HCT116 (cell line): Measurements from ENCODE around the gene DIPK1A. TPM values are rescaled to one million over a fixed set of nuclear protein-coding genes. Genes with fewer than 3 reads are reported as not detected.

Experiments used
- ATAC-seq: fragments of 200-7000 bp; cut with Tn5 transposase; 2 replicates; pipeline ENCODE4 v1.9.1; 2020; ENCODE audit warnings: mild to moderate bottlenecking, moderate library complexity
- BruUV-seq: library from RNA; stranded (reverse); fragments of 400-500 nt; replicated peaks from 2 replicates; lab custom pipeline; 2021; lab: Mats Ljungman, UMichigan
- CTCF ChIA-PET: fragments of 300-600 bp; sonication (Branson Sonifier 250); formaldehyde crosslinking; loops from one replicate; lab custom pipeline; 2021; ENCODE audit warnings: antibody characterized with exemption; lab: Charles Lee
- POLR2A ChIA-PET: fragments of 300-600, 350-600 bp; sonication (Branson Sonifier 250); formaldehyde crosslinking; loops from one replicate; lab custom pipeline; 2021; ENCODE audit warnings: antibody characterized with exemption; lab: Charles Lee
- RAD21 ChIA-PET, 2 experiments: fragments of 300-600 bp; sonication (Branson Sonifier 250); formaldehyde crosslinking; loops; one replicate each; lab custom pipeline; 2023; ENCODE audit warnings: low total read pairs in 2 of 2; ENCODE audit not compliant: uncharacterized antibody in 2 of 2, unreplicated experiment in 2 of 2, low non-redundant PET in 1 of 2; lab: Charles Lee
- DNase-seq: peaks from one replicate; pipeline ENCODE4 v3.0.0-alpha.2; 2010; ENCODE audit warnings: low read depth, low spot score
- H2AFZ ChIP-seq: fragments of 200-600 bp; shearing (Covaris generic), sonication (generic); 2 replicates; pipeline ENCODE4 v1.6.1; 2017; ENCODE audit warnings: low read depth, mixed run types, mixed read lengths, antibody characterized with exemption, low read length; ENCODE audit not compliant: poor library complexity, severe bottlenecking
- H3K27ac ChIP-seq: 2 replicates; pipeline ENCODE4 v1.5.1; 2012; ENCODE audit warnings: low read depth, low read length
- H3K27me3 ChIP-seq: fragments of 200-600 bp; sonication (generic); 2 replicates; pipeline ENCODE4 v1.6.1; 2016; ENCODE audit warnings: mixed run types, low read length, mixed read lengths; ENCODE audit not compliant: insufficient read depth
- H3K36me3 ChIP-seq, 2 experiments: fragments of 200-500 bp in 1 of 2; fragments of 200-600 bp in 1 of 2; sonication (Bioruptor generic) in 1 of 2; sonication (generic) in 1 of 2; 2 replicates each; pipeline versions ENCODE4 v1.5.1 to v1.6.1; 2014 to 2016; ENCODE audit warnings: low read length in 2 of 2, inconsistent platforms in 1 of 2, mixed read lengths in 1 of 2, mixed run types in 1 of 2; ENCODE audit not compliant: insufficient read depth in 2 of 2, control insufficient read depth in 1 of 2
- H3K4me1 ChIP-seq, 2 experiments: fragments of 200-600 bp in 1 of 2; sonication (generic) in 1 of 2; 2 replicates each; pipeline versions ENCODE4 v1.5.1 to v1.6.1; 2012 to 2017; ENCODE audit warnings: low read length in 2 of 2, inconsistent platforms in 1 of 2, mild to moderate bottlenecking in 1 of 2, mixed read lengths in 1 of 2, mixed run types in 1 of 2, moderate library complexity in 1 of 2; ENCODE audit not compliant: insufficient read depth in 2 of 2, control insufficient read depth in 1 of 2
- H3K4me2 ChIP-seq: fragments of 200-600 bp; sonication (generic); 2 replicates; pipeline ENCODE4 v1.6.1; 2017; ENCODE audit warnings: mixed run types, low read length, mixed read lengths
- H3K4me3 ChIP-seq, 2 experiments: fragments of 200-600 bp in 1 of 2; sonication (generic) in 1 of 2; replicated peaks in 1 of 2; 2 replicates each; pipeline ENCODE4 v1.5.1; 2011 to 2016; ENCODE audit warnings: low read length in 2 of 2, control low read depth in 1 of 2, low read depth in 1 of 2, mild to moderate bottlenecking in 1 of 2, mixed read lengths in 1 of 2, mixed run types in 1 of 2
- H3K79me2 ChIP-seq: fragments of 200-600 bp; sonication (generic); 2 replicates; pipeline ENCODE4 v1.6.1; 2017; ENCODE audit warnings: mild to moderate bottlenecking, mixed run types, low read length, moderate library complexity, mixed read lengths; ENCODE audit not compliant: insufficient read depth
- H3K9ac ChIP-seq: fragments of 200-600 bp; sonication (generic); 2 replicates; pipeline ENCODE4 v1.6.1; 2016; ENCODE audit warnings: low read length, mixed read lengths
- H3K9me2 ChIP-seq: fragments of 200-600 bp; sonication (generic), shearing (Covaris generic); 2 replicates; pipeline ENCODE4 v1.6.1; 2017; ENCODE audit warnings: mixed run types, mild to moderate bottlenecking, moderate library complexity; ENCODE audit not compliant: insufficient read depth
- H3K9me3 ChIP-seq, 2 experiments: fragments of 200-500 bp in 1 of 2; fragments of 200-600 bp in 1 of 2; sonication (Bioruptor generic) in 1 of 2; sonication (generic) in 1 of 2; 2 replicates each; pipeline ENCODE4 v1.6.1; 2014 to 2017; ENCODE audit warnings: low read length in 2 of 2, mixed read lengths in 2 of 2, inconsistent platforms in 1 of 2, low read depth in 1 of 2, mild to moderate bottlenecking in 1 of 2, mixed run types in 1 of 2, moderate library complexity in 1 of 2; ENCODE audit not compliant: control insufficient read depth in 1 of 2, insufficient read depth in 1 of 2
- H4K20me1 ChIP-seq: fragments of 200-600 bp; sonication (generic), shearing (Covaris generic); 2 replicates; pipeline ENCODE4 v1.6.1; 2017; ENCODE audit warnings: mixed run types, mild to moderate bottlenecking, moderate library complexity; ENCODE audit not compliant: insufficient read depth
- CBX3 ChIP-seq: IDR thresholded peaks from 2 replicates; pipeline ENCODE4 v1.6.1; 2012; ENCODE audit warnings: low read depth
- CEBPB ChIP-seq: IDR thresholded peaks from 2 replicates; pipeline ENCODE4 v1.6.1; 2012; ENCODE audit warnings: low read depth
- ELF1 ChIP-seq: IDR thresholded peaks from 2 replicates; pipeline ENCODE4 v1.6.1; 2012; ENCODE audit warnings: low read depth, borderline replicate concordance
- EZH2 ChIP-seq: fragments of 200-600 bp; sonication (generic); IDR thresholded peaks from 2 replicates; pipeline ENCODE4 v1.6.1; 2017; ENCODE audit warnings: antibody characterized with exemption, mixed run types
- EZH2phosphoT487 ChIP-seq: fragments of 200-600 bp; IDR thresholded peaks from 2 replicates; pipeline ENCODE4 v1.6.1; 2018; ENCODE audit warnings: antibody characterized with exemption, borderline replicate concordance
- FOSL1 ChIP-seq: IDR thresholded peaks from 2 replicates; pipeline ENCODE4 v1.6.1; 2012; ENCODE audit warnings: low read depth
- JUND ChIP-seq: IDR thresholded peaks from 2 replicates; pipeline ENCODE4 v1.6.1; 2012
- POLR2A ChIP-seq: IDR thresholded peaks from 2 replicates; pipeline ENCODE4 v1.7.0; 2011; ENCODE audit warnings: borderline replicate concordance; ENCODE audit not compliant: insufficient read depth, insufficient read length; ENCODE audit errors: extremely low read depth
- POLR2AphosphoS5 ChIP-seq: IDR thresholded peaks from 2 replicates; pipeline ENCODE4 v1.6.1; 2011; ENCODE audit warnings: mild to moderate bottlenecking, low read depth, low read length, moderate library complexity
- RAD21 ChIP-seq: IDR thresholded peaks from 2 replicates; pipeline ENCODE4 v1.6.1; 2012; ENCODE audit warnings: low read depth, mild to moderate bottlenecking
- SIN3A ChIP-seq: IDR thresholded peaks from 2 replicates; pipeline ENCODE4 v1.6.1; 2012; ENCODE audit warnings: low read depth
- SRF ChIP-seq: IDR thresholded peaks from 2 replicates; pipeline ENCODE4 v1.6.1; 2012; ENCODE audit warnings: low read depth
- TCF7L2 ChIP-seq: IDR thresholded peaks from 2 replicates; pipeline ENCODE4 v1.7.0; 2011; ENCODE audit warnings: borderline replicate concordance, inconsistent platforms; ENCODE audit not compliant: insufficient read depth, insufficient read length; ENCODE audit errors: extremely low read depth
- YY1 ChIP-seq: IDR thresholded peaks from 2 replicates; pipeline ENCODE4 v1.6.1; 2011; ENCODE audit warnings: low read length, low read depth, moderate library complexity, mild to moderate bottlenecking; ENCODE audit not compliant: insufficient replicate concordance; ENCODE audit errors: extremely low read depth
- ZFX ChIP-seq: fragments of 450-650 bp; IDR thresholded peaks from 2 replicates; pipeline ENCODE4 v1.6.1; 2017
- ZNF274 ChIP-seq: fragments of 200-500 bp; sonication (Bioruptor generic); IDR thresholded peaks from 2 replicates; pipeline ENCODE4 v1.6.1; 2014; ENCODE audit warnings: mild to moderate bottlenecking, low read depth, low read length, inconsistent platforms
- intact Hi-C: fragments of 100-400 bp; cut with micrococcal nuclease; formaldehyde crosslinking; loops from 2 replicates; pipeline ENCODE4 v1.10.0; 2022
- total RNA-seq: library from RNA; stranded (reverse); gene quantifications from one replicate; pipeline ENCODE4 v1.2.1, GENCODE V29; 2021; ENCODE audit not compliant: unreplicated experiment
- TF ChIP-seq, protein P1 (sequence below): IDR thresholded peaks from 2 replicates; pipeline ENCODE4 v1.6.1; 2012
- TF ChIP-seq, protein P2 (sequence below): IDR thresholded peaks from 2 replicates; pipeline ENCODE4 v1.6.1; 2012
- TF ChIP-seq, protein P3 (sequence below): IDR thresholded peaks from 2 replicates; pipeline ENCODE4 v1.6.1; 2011; ENCODE audit warnings: mild to moderate bottlenecking, low read length, moderate library complexity; ENCODE audit not compliant: insufficient replicate concordance; ENCODE audit errors: extremely low read depth
- TF ChIP-seq, protein P4 (sequence below), 3 experiments: fragments of 200-600 bp in 1 of 3; sonication (generic) in 1 of 3; IDR thresholded peaks in 2 of 3; conservative IDR thresholded peaks in 1 of 3; 2 replicates each; pipeline ENCODE4 v1.5.1; 2012 to 2017; ENCODE audit warnings: low read depth in 2 of 3, low read length in 2 of 3, antibody characterized with exemption in 1 of 3, borderline replicate concordance in 1 of 3, control low read depth in 1 of 3, mild to moderate bottlenecking in 1 of 3, mixed read lengths in 1 of 3, mixed run types in 1 of 3, moderate library complexity in 1 of 3; ENCODE audit not compliant: insufficient read depth in 1 of 3

Gene DIPK1A
- total RNA-seq, 1 experiment from 2014 or later: 4.3 TPM

DNA sequence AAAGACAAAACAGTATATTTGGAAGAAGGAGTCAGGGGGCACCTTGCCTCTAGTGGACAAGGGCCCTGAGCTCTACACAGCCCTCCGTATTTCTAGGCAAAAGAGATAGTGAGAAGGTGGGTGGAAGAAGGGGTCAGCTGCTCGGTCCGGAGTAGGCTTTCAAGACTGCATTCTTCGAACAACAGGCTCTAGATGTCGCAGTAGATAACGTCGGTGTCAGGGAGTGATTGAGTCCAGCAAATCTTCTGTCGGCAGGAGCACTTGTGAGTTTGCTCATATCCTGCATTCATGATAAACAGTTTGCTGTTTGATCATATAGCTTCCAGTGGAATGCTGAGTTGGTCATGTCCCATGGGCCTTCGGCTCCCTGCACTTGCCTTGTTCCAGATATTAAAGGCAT lies 36.8 kb downstream of the DIPK1A start:
- Histone ChIP-seq H3K4me3 (no peak overlapping the region), H3K27ac (no peak overlapping the region), H3K9me3 (no peaks in the 10 kb centered on the region), H3K79me2 (no peaks in the 10 kb centered on the region), H3K9ac (no peak overlapping the region), H4K20me1 (no peaks in the 10 kb centered on the region), H3K36me3 (no peaks in the 10 kb centered on the region), H3K4me2 (no peak overlapping the region), H3K9me2 (no peaks in the 10 kb centered on the region), H3K27me3 (no peaks in the 10 kb centered on the region), H3K4me1 (no peaks in the 10 kb centered on the region), H2AFZ (no peak overlapping the region)
- DNase-seq: no peak
- no peak for ATAC-seq
- ChIA-PET POLR2A (no interaction called here), RAD21 (no interaction called here), CTCF (no interaction called here)
- BruUV-seq: no TSS peak
- intact Hi-C loops: no loop called here
- TF ChIP-seq RAD21 (no peak), CEBPB (no peak), ZNF274 (no peak), JUND (no peak), EZH2phosphoT487 (no peak), ELF1 (no peak), ZFX (no peak)

DNA sequence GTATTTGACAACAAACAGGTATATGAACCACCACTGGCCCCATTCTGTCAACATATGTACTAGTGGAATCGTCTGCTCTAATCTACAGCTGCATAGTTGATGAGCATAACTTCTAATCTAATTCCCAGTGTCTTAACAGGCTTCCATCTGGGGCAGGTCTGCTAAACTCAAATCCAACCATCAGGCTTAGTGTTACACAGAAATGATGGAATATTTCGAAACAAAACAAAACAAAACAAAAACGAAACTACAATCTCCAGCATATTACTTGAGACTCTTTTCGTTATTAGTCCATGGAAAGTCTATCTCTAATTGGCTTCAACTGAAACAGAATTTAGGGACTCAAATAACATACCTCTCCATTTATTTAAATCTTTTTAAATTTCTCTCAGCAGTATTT lies 37.6 kb downstream of the DIPK1A start:
- Histone ChIP-seq H3K27me3 (no peaks in the 10 kb centered on the region), H3K9me2 (no peaks in the 10 kb centered on the region), H3K9me3 (no peaks in the 10 kb centered on the region), H3K36me3 (no peaks in the 10 kb centered on the region), H4K20me1 (no peaks in the 10 kb centered on the region), H3K4me3 (no peak overlapping the region), H3K9ac (no peak overlapping the region), H3K4me1 (no peaks in the 10 kb centered on the region), H3K27ac (no peak overlapping the region), H2AFZ (no peak overlapping the region), H3K4me2 (no peak overlapping the region), H3K79me2 (no peaks in the 10 kb centered on the region)
- ChIA-PET CTCF (no interaction called here), RAD21 (no interaction called here), POLR2A (no interaction called here)
- no peak for ATAC-seq
- intact Hi-C loops: no loop called here
- BruUV-seq: no TSS peak
- no peak for DNase-seq
- TF ChIP-seq FOSL1: no peak
- TF ChIP-seq POLR2A: no peak
- TF ChIP-seq, protein P1, sequence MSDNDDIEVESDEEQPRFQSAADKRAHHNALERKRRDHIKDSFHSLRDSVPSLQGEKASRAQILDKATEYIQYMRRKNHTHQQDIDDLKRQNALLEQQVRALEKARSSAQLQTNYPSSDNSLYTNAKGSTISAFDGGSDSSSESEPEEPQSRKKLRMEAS: no peak
- no peak for TF ChIP-seq CBX3
- no peak for TF ChIP-seq EZH2
- no peak for TF ChIP-seq ELF1
- TF ChIP-seq, protein P2, sequence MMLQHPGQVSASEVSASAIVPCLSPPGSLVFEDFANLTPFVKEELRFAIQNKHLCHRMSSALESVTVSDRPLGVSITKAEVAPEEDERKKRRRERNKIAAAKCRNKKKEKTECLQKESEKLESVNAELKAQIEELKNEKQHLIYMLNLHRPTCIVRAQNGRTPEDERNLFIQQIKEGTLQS: no peak
- TF ChIP-seq SRF: no peak
- TF ChIP-seq, protein P3, sequence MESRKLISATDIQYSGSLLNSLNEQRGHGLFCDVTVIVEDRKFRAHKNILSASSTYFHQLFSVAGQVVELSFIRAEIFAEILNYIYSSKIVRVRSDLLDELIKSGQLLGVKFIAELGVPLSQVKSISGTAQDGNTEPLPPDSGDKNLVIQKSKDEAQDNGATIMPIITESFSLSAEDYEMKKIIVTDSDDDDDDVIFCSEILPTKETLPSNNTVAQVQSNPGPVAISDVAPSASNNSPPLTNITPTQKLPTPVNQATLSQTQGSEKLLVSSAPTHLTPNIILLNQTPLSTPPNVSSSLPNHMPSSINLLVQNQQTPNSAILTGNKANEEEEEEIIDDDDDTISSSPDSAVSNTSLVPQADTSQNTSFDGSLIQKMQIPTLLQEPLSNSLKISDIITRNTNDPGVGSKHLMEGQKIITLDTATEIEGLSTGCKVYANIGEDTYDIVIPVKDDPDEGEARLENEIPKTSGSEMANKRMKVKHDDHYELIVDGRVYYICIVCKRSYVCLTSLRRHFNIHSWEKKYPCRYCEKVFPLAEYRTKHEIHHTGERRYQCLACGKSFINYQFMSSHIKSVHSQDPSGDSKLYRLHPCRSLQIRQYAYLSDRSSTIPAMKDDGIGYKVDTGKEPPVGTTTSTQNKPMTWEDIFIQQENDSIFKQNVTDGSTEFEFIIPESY: no peak
- TF ChIP-seq SIN3A: no peak
- no peak for TF ChIP-seq TCF7L2
- TF ChIP-seq, protein P4, sequence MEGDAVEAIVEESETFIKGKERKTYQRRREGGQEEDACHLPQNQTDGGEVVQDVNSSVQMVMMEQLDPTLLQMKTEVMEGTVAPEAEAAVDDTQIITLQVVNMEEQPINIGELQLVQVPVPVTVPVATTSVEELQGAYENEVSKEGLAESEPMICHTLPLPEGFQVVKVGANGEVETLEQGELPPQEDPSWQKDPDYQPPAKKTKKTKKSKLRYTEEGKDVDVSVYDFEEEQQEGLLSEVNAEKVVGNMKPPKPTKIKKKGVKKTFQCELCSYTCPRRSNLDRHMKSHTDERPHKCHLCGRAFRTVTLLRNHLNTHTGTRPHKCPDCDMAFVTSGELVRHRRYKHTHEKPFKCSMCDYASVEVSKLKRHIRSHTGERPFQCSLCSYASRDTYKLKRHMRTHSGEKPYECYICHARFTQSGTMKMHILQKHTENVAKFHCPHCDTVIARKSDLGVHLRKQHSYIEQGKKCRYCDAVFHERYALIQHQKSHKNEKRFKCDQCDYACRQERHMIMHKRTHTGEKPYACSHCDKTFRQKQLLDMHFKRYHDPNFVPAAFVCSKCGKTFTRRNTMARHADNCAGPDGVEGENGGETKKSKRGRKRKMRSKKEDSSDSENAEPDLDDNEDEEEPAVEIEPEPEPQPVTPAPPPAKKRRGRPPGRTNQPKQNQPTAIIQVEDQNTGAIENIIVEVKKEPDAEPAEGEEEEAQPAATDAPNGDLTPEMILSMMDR (IDR thresholded peaks at IDR 0.05 in 2 of 3, conservative IDR thresholded peaks at IDR 0.05 in 1 of 3; ENCODE audit: borderline replicate concordance in 1 of 3, insufficient read depth in 1 of 3, low read depth in 2 of 3, low read length in 2 of 3): no peak
- TF ChIP-seq YY1: no peak
- TF ChIP-seq POLR2AphosphoS5: no peak
